Neural crest cell (in vitro differentiated cells): ENCODE data around the gene OR10J5. TPM values are rescaled to one million over a fixed set of nuclear protein-coding genes. Genes with fewer than 3 reads are reported as not detected.

Experiments
- DNase-seq: peaks from one replicate; pipeline ENCODE4 v3.0.0; 2021; ENCODE audit warnings: low read depth, mixed read lengths, low spot score
- H3K27ac Mint-ChIP-seq: one replicate; pipeline ENCODE4 v1.8.0; 2021; ENCODE audit warnings: mild to moderate bottlenecking, mixed read lengths; ENCODE audit not compliant: unreplicated experiment
- H3K27me3 Mint-ChIP-seq: 2 replicates; pipeline ENCODE4 v1.8.0; 2021; ENCODE audit warnings: low read depth, mild to moderate bottlenecking, mixed read lengths
- H3K36me3 Mint-ChIP-seq: 2 replicates; pipeline ENCODE4 v1.8.0; 2021; ENCODE audit warnings: low read depth, mild to moderate bottlenecking, mixed read lengths
- H3K4me1 Mint-ChIP-seq: 2 replicates; pipeline ENCODE4 v1.8.0; 2021; ENCODE audit warnings: mixed read lengths
- H3K4me3 Mint-ChIP-seq: one replicate; pipeline ENCODE4 v1.8.0; 2021; ENCODE audit warnings: mild to moderate bottlenecking, mixed read lengths
- H3K9me3 Mint-ChIP-seq: 2 replicates; pipeline ENCODE4 v1.8.0; 2021; ENCODE audit warnings: mixed read lengths
- total RNA-seq: library from RNA; stranded (reverse); gene quantifications from 2 replicates; pipeline ENCODE4 v1.2.1, GENCODE V29; 2021
- TF ChIP-seq, protein P1 (sequence below): fragments of 200-600 bp; sonication (generic); conservative IDR thresholded peaks from 2 replicates; pipeline ENCODE4 v1.5.0; 2021; ENCODE audit warnings: antibody characterized with exemption, mild to moderate bottlenecking

OR10J5 gene
- total RNA-seq, 1 donor from 2014 or later = not detected

GRCh38 chr1:159562680-159563079 lies 26.9 kb upstream of the OR10J5 start:
- no peaks in the 10 kb centered on the region for H3K4me1 Mint-ChIP-seq
- TF ChIP-seq, protein P1, sequence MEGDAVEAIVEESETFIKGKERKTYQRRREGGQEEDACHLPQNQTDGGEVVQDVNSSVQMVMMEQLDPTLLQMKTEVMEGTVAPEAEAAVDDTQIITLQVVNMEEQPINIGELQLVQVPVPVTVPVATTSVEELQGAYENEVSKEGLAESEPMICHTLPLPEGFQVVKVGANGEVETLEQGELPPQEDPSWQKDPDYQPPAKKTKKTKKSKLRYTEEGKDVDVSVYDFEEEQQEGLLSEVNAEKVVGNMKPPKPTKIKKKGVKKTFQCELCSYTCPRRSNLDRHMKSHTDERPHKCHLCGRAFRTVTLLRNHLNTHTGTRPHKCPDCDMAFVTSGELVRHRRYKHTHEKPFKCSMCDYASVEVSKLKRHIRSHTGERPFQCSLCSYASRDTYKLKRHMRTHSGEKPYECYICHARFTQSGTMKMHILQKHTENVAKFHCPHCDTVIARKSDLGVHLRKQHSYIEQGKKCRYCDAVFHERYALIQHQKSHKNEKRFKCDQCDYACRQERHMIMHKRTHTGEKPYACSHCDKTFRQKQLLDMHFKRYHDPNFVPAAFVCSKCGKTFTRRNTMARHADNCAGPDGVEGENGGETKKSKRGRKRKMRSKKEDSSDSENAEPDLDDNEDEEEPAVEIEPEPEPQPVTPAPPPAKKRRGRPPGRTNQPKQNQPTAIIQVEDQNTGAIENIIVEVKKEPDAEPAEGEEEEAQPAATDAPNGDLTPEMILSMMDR = no peak
- no peak overlapping the region for H3K27ac Mint-ChIP-seq
- H3K36me3 Mint-ChIP-seq = no peaks in the 10 kb centered on the region
- H3K4me3 Mint-ChIP-seq = no peak overlapping the region
- DNase-seq = no peak
- H3K27me3 Mint-ChIP-seq = no peaks in the 10 kb centered on the region
- peaks cover 12% of the 10 kb centered on the region for H3K9me3 Mint-ChIP-seq

GRCh38 chr1:159561497-159561896 lies 25.7 kb upstream of the OR10J5 start:
- Mint-ChIP-seq H3K27me3 (no peaks in the 10 kb centered on the region), H3K4me3 (no peak overlapping the region), H3K36me3 (no peaks in the 10 kb centered on the region), H3K9me3 (peaks cover 12% of the 10 kb centered on the region), H3K4me1 (no peaks in the 10 kb centered on the region), H3K27ac (no peak overlapping the region)
- TF ChIP-seq, protein P1 = no peak
- DNase-seq = no peak

- Mint-ChIP-seq H3K27me3 (no peaks in the 10 kb centered on the region), H3K9me3 (peaks cover 12% of the 10 kb centered on the region), H3K36me3 (no peaks in the 10 kb centered on the region), H3K27ac (no peak overlapping the region), H3K4me3 (no peak overlapping the region), H3K4me1 (no peaks in the 10 kb centered on the region)
- TF ChIP-seq, protein P1 = no peak
- DNase-seq = no peak
Observed at GRCh38 chr1:159560599-159560998, 24.8 kb upstream of the OR10J5 start.

DNA sequence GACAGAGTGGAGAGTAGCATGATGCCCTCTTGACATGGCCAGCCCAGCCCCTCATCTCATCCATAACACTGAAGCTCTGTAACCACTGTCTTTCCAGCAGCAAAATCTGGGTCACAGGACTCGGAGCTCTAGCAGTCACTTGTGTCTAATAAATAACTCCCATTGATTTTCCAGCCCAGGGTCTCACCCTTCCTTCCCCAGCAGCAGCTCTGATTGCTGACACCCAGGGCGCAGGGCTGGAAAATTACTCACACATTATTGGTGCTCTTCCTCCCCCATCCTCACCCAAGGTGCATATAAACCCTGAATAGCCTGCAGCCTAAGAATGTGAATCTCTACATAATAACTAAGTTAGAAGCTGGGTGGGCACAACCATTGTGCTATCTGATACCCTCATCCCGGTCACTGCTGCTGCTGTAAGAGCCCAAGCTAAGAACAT lies 21.1 kb upstream of the OR10J5 start:
- Mint-ChIP-seq H3K4me3 (no peak overlapping the region), H3K4me1 (no peaks in the 10 kb centered on the region), H3K36me3 (peaks cover 6% of the 10 kb centered on the region), H3K9me3 (peaks cover 23% of the 10 kb centered on the region), H3K27ac (no peak overlapping the region), H3K27me3 (no peaks in the 10 kb centered on the region)
- TF ChIP-seq, protein P1 = no peak
- no peak for DNase-seq

DNA sequence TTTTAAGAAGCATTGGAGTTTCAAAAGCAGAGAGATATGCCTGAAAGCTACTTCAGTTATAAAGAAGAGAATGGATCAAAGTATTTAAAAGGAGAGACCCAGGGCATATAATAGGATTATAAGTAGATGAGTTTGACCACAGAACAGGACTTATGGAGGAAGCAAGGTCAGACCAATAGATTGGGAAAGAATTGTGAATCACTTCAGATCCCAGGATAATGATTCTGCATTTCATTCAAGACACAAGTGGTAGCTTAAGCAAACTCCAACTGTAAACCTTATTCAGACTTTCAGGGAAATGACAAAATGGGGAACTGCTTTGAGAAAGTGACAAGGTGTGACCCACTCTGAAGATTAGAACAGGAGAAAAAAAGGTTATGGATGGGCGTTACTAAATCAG lies 18.9 kb upstream of the OR10J5 start:
- Mint-ChIP-seq H3K4me3 (no peak overlapping the region), H3K9me3 (peaks cover 31% of the 10 kb centered on the region), H3K36me3 (peaks cover 8% of the 10 kb centered on the region), H3K27me3 (no peaks in the 10 kb centered on the region), H3K4me1 (no peaks in the 10 kb centered on the region), H3K27ac (no peak overlapping the region)
- DNase-seq = no peak
- TF ChIP-seq, protein P1 = no peak

GRCh38 chr1:159554261-159554660 lies 18.5 kb upstream of the OR10J5 start:
- TF ChIP-seq, protein P1 = no peak
- H3K4me3 Mint-ChIP-seq = no peak overlapping the region
- no peaks in the 10 kb centered on the region for H3K4me1 Mint-ChIP-seq
- H3K27me3 Mint-ChIP-seq = no peaks in the 10 kb centered on the region
- peaks cover 8% of the 10 kb centered on the region for H3K36me3 Mint-ChIP-seq
- H3K27ac Mint-ChIP-seq = no peak overlapping the region
- no peak for DNase-seq
- H3K9me3 Mint-ChIP-seq = peaks cover 30% of the 10 kb centered on the region
